Left ventricle myocardium inferior (tissue), 1 donor: ENCODE measurements around the gene KNCN. TPM values are rescaled to one million over a fixed set of nuclear protein-coding genes. Genes with fewer than 3 reads are reported as not detected.

Experiments
- DNase-seq: peaks from one replicate; pipeline ENCODE4 v3.0.0-alpha.2; 2020
- H3K27ac ChIP-seq: fragments of 200-600 bp; replicated peaks from 2 replicates; pipeline ENCODE4 v1.8.0; 2021
- H3K27me3 ChIP-seq: fragments of 200-600 bp; 2 replicates; pipeline ENCODE4 v1.8.0; 2021; ENCODE audit warnings: low read depth
- H3K36me3 ChIP-seq: fragments of 200-600 bp; 2 replicates; pipeline ENCODE4 v1.8.0; 2021
- H3K4me1 ChIP-seq: fragments of 200-600 bp; 2 replicates; pipeline ENCODE4 v1.8.0; 2021
- H3K4me3 ChIP-seq: fragments of 200-600 bp; 2 replicates; pipeline ENCODE4 v1.8.0; 2021; ENCODE audit warnings: mild to moderate bottlenecking, moderate library complexity
- H3K9me3 ChIP-seq: fragments of 200-600 bp; replicated peaks from 2 replicates; pipeline ENCODE4 v1.8.0; 2021
- intact Hi-C: fragments of 100-400 bp; cut with micrococcal nuclease; formaldehyde crosslinking; loops from one replicate; pipeline ENCODE4 v1.11.0; 2022
- total RNA-seq: library from RNA; stranded (reverse); fragmentation: NEBNext Ultra II Directional; extraction: Animal tissue kit (Norgen Biotek cat#: 25700); gene quantifications from one replicate; pipeline ENCODE4 v1.2.1, GENCODE V29; 2021
- TF ChIP-seq, protein P1 (sequence below): fragments of 200-600 bp; IDR thresholded peaks from 2 replicates; pipeline ENCODE4 v1.8.0; 2021; ENCODE audit warnings: antibody characterized with exemption, mild to moderate bottlenecking, borderline replicate concordance
- donor health status: DM: no; HTN: yes; CAD: no; lungs with severe emphysema.

Gene KNCN
- total RNA-seq, 1 donor from 2014 or later, result not detected

- peak overlapping the region; percentile 62 for H3K27ac ChIP-seq
- H3K36me3 ChIP-seq, result peaks cover 51% of the 10 kb centered on the region
- TF ChIP-seq, protein P1, sequence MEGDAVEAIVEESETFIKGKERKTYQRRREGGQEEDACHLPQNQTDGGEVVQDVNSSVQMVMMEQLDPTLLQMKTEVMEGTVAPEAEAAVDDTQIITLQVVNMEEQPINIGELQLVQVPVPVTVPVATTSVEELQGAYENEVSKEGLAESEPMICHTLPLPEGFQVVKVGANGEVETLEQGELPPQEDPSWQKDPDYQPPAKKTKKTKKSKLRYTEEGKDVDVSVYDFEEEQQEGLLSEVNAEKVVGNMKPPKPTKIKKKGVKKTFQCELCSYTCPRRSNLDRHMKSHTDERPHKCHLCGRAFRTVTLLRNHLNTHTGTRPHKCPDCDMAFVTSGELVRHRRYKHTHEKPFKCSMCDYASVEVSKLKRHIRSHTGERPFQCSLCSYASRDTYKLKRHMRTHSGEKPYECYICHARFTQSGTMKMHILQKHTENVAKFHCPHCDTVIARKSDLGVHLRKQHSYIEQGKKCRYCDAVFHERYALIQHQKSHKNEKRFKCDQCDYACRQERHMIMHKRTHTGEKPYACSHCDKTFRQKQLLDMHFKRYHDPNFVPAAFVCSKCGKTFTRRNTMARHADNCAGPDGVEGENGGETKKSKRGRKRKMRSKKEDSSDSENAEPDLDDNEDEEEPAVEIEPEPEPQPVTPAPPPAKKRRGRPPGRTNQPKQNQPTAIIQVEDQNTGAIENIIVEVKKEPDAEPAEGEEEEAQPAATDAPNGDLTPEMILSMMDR, result no peak
- H3K4me1 ChIP-seq, result peaks cover 24% of the 10 kb centered on the region
- no peak for DNase-seq
- intact Hi-C loops, result no loop called here
- no peak overlapping the region for H3K4me3 ChIP-seq
- no peaks in the 10 kb centered on the region for H3K27me3 ChIP-seq
- no peaks in the 10 kb centered on the region for H3K9me3 ChIP-seq
These were observed 42.6 kb upstream of the KNCN start for GRCh38 chr1:46594063-46594462.

- H3K36me3 ChIP-seq, result peaks cover 56% of the 10 kb centered on the region
- H3K4me1 ChIP-seq, result peaks cover 17% of the 10 kb centered on the region
- H3K4me3 ChIP-seq, result no peak overlapping the region
- TF ChIP-seq, protein P1, result no peak
- DNase-seq, result no peak
- H3K9me3 ChIP-seq, result no peaks in the 10 kb centered on the region
- H3K27ac ChIP-seq, result no peak overlapping the region
- H3K27me3 ChIP-seq, result no peaks in the 10 kb centered on the region
- intact Hi-C loops, result no loop called here
These were observed 41.4 kb upstream of the KNCN start for GRCh38 chr1:46592823-46593222.

DNA sequence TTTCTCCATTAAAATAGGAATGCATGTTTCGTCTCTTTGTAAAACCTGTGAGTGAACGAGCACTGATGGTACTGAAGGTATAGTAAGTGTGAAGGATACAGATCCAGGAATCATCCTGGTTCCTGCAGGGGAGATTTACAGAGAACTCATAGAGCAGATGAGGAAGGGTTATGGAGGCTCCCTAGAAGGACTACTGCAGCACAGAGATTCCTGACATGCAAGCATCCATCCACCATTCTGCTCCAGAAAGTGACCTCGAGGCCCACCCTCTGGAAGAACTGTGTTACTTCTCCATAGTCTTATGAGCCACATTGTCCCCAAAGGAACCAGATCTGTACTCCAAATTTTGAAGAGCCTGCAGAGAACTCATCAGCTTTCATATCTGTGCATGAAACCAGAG, 38.1 kb upstream of the KNCN start:
- no peak for DNase-seq
- Histone ChIP-seq H3K27ac (no peak overlapping the region), H3K27me3 (no peaks in the 10 kb centered on the region), H3K36me3 (peaks cover 89% of the 10 kb centered on the region), H3K4me1 (peaks cover 1% of the 10 kb centered on the region), H3K9me3 (no peaks in the 10 kb centered on the region), H3K4me3 (no peak overlapping the region)
- TF ChIP-seq, protein P1, result no peak
- intact Hi-C loops, result no loop called here

- H3K4me1 ChIP-seq, result no peaks in the 10 kb centered on the region
- H3K4me3 ChIP-seq, result no peak overlapping the region
- DNase-seq, result peak; percentile 62
- H3K36me3 ChIP-seq, result peaks cover 92% of the 10 kb centered on the region
- TF ChIP-seq, protein P1, result no peak
- H3K9me3 ChIP-seq, result no peaks in the 10 kb centered on the region
- H3K27me3 ChIP-seq, result no peaks in the 10 kb centered on the region
- intact Hi-C loops, result no loop called here
- no peak overlapping the region for H3K27ac ChIP-seq
These were observed 35.6 kb upstream of the KNCN start for GRCh38 chr1:46587069-46587468.

GRCh38 chr1:46585312-46585938, 34.0 kb upstream of the KNCN start:
- TF ChIP-seq, protein P1, result no peak
- H3K4me3 ChIP-seq, result no peak overlapping the region
- intact Hi-C loops, result no loop called here
- H3K27me3 ChIP-seq, result no peaks in the 10 kb centered on the region
- no peak for DNase-seq
- H3K27ac ChIP-seq, result no peak overlapping the region
- H3K9me3 ChIP-seq, result no peaks in the 10 kb centered on the region
- no peaks in the 10 kb centered on the region for H3K4me1 ChIP-seq
- H3K36me3 ChIP-seq, result peaks cover 90% of the 10 kb centered on the region
